H9 (cell line): ENCODE measurements around the gene KRTAP5-1. TPM values are rescaled to one million over a fixed set of nuclear protein-coding genes. Genes with fewer than 3 reads are reported as not detected.

Experiments used
- DNase-seq: peaks from one replicate; pipeline ENCODE4 v3.0.0-alpha.2; 2017
- H2AFZ ChIP-seq: one replicate; pipeline ENCODE4 v1.6.1; 2013; ENCODE audit warnings: mild to moderate bottlenecking, low read length, control low read depth, moderate library complexity
- H2AK5ac ChIP-seq: 2 replicates; pipeline ENCODE4 v1.6.1; 2013; ENCODE audit warnings: low read length, control low read depth, mixed read lengths; ENCODE audit not compliant: insufficient read length
- H2BK120ac ChIP-seq: one replicate; pipeline ENCODE4 v1.6.1; 2013; ENCODE audit warnings: low read depth, mild to moderate bottlenecking, low read length, control low read depth, inconsistent platforms; ENCODE audit not compliant: poor library complexity, severe bottlenecking
- H2BK12ac ChIP-seq: 2 replicates; pipeline ENCODE4 v1.6.1; 2013; ENCODE audit warnings: low read length, control low read depth, mixed read lengths, low read depth; ENCODE audit not compliant: insufficient read length
- H2BK15ac ChIP-seq: 2 replicates; pipeline ENCODE4 v1.6.1; 2013; ENCODE audit warnings: low read depth, low read length, control low read depth
- H2BK20ac ChIP-seq: one replicate; pipeline ENCODE4 v1.6.1; 2013; ENCODE audit warnings: low read depth, mild to moderate bottlenecking, low read length, control low read depth, inconsistent platforms; ENCODE audit not compliant: poor library complexity, severe bottlenecking
- H2BK5ac ChIP-seq: 2 replicates; pipeline ENCODE4 v1.6.1; 2013; ENCODE audit warnings: low read length, control low read depth, mixed read lengths; ENCODE audit not compliant: insufficient read length
- H3K14ac ChIP-seq: 2 replicates; pipeline ENCODE4 v1.6.1; 2013; ENCODE audit warnings: low read length, control low read depth; ENCODE audit not compliant: insufficient read depth
- H3K18ac ChIP-seq: 2 replicates; pipeline ENCODE4 v1.6.1; 2013; ENCODE audit warnings: low read depth, mild to moderate bottlenecking, mixed read lengths, low read length, control low read depth; ENCODE audit not compliant: insufficient read length
- H3K23ac ChIP-seq: 2 replicates; pipeline ENCODE4 v1.6.1; 2013; ENCODE audit warnings: low read length, control low read depth, mixed read lengths, low read depth; ENCODE audit not compliant: insufficient read length
- H3K23me2 ChIP-seq: 2 replicates; pipeline ENCODE4 v1.6.1; 2013; ENCODE audit warnings: low read depth, mild to moderate bottlenecking, mixed read lengths, low read length, control low read depth; ENCODE audit not compliant: insufficient read length, poor library complexity, severe bottlenecking
- H3K27ac ChIP-seq: 2 replicates; pipeline ENCODE4 v1.5.1; 2013; ENCODE audit warnings: low read length, control low read depth, mixed read lengths, low read depth; ENCODE audit not compliant: insufficient read length
- H3K27me3 ChIP-seq: 2 replicates; pipeline ENCODE4 v1.6.1; 2013; ENCODE audit warnings: low read length, control low read depth, inconsistent platforms; ENCODE audit not compliant: insufficient read depth
- H3K4ac ChIP-seq: 2 replicates; pipeline ENCODE4 v1.6.1; 2013; ENCODE audit warnings: low read depth, mild to moderate bottlenecking, control low read depth, inconsistent platforms, low read length, moderate library complexity
- H3K4me1 ChIP-seq: 2 replicates; pipeline ENCODE4 v1.6.1; 2013; ENCODE audit warnings: low read length, control low read depth, inconsistent platforms; ENCODE audit not compliant: insufficient read depth
- H3K4me2 ChIP-seq: 2 replicates; pipeline ENCODE4 v1.6.1; 2013; ENCODE audit warnings: low read length, control low read depth, mixed read lengths; ENCODE audit not compliant: insufficient read length, insufficient read depth
- H3K56ac ChIP-seq: 2 replicates; pipeline ENCODE4 v1.6.1; 2013; ENCODE audit warnings: low read depth, mild to moderate bottlenecking, mixed read lengths, low read length, control low read depth; ENCODE audit not compliant: insufficient read length
- H3K79me1 ChIP-seq: 2 replicates; pipeline ENCODE4 v1.6.1; 2013; ENCODE audit warnings: low read depth, mild to moderate bottlenecking, moderate library complexity, low read length, control low read depth, inconsistent platforms; ENCODE audit not compliant: insufficient read depth, poor library complexity, severe bottlenecking
- H3K79me2 ChIP-seq: 2 replicates; pipeline ENCODE4 v1.6.1; 2013; ENCODE audit warnings: low read length, control low read depth, inconsistent platforms; ENCODE audit not compliant: insufficient read depth
- H3K9ac ChIP-seq: 2 replicates; pipeline ENCODE4 v1.6.1; 2013; ENCODE audit warnings: low read length, control low read depth, mixed read lengths; ENCODE audit not compliant: insufficient read length; ENCODE audit errors: extremely low read depth
- H3K9me3 ChIP-seq: one replicate; pipeline ENCODE4 v1.6.1; 2013; ENCODE audit warnings: low read depth, low read length, inconsistent platforms; ENCODE audit not compliant: control insufficient read depth
- H3T11ph ChIP-seq: one replicate; pipeline ENCODE4 v1.6.1; 2013; ENCODE audit warnings: mild to moderate bottlenecking, low read length, control low read depth, inconsistent platforms
- H4K20me1 ChIP-seq: one replicate; pipeline ENCODE4 v1.6.1; 2013; ENCODE audit not compliant: control insufficient read depth, insufficient read length, insufficient read depth
- H4K5ac ChIP-seq: 2 replicates; pipeline ENCODE4 v1.6.1; 2013; ENCODE audit warnings: low read depth, mild to moderate bottlenecking, mixed read lengths, low read length, control low read depth; ENCODE audit not compliant: insufficient read length
- H4K8ac ChIP-seq: replicated peaks from 2 replicates; pipeline ENCODE4 v1.6.1; 2013; ENCODE audit warnings: low read length, control low read depth, mixed read lengths, low read depth; ENCODE audit not compliant: insufficient read length
- H4K91ac ChIP-seq: 2 replicates; pipeline ENCODE4 v1.6.1; 2013; ENCODE audit warnings: low read depth, mild to moderate bottlenecking, moderate library complexity, mixed read lengths, low read length, control low read depth; ENCODE audit not compliant: insufficient read length
- H3K27ac Mint-ChIP-seq, 3 experiments: 2 replicates in 2 of 3; 3 replicates in 1 of 3; pipeline ENCODE4 v1.8.0; 2020 to 2021; ENCODE audit warnings: mixed read lengths in 3 of 3, mild to moderate bottlenecking in 1 of 3, moderate library complexity in 1 of 3
- H3K27me3 Mint-ChIP-seq: 2 replicates; pipeline ENCODE4 v1.8.0; 2021; ENCODE audit warnings: low read depth, mild to moderate bottlenecking, moderate library complexity, mixed read lengths
- H3K36me3 Mint-ChIP-seq, 3 experiments: 2 replicates in 2 of 3; 3 replicates in 1 of 3; pipeline ENCODE4 v1.8.0; 2020 to 2021; ENCODE audit warnings: low read depth in 3 of 3, mixed read lengths in 3 of 3; ENCODE audit not compliant: insufficient read depth in 1 of 3
- H3K4me1 Mint-ChIP-seq, 2 experiments: 2 replicates each; pipeline ENCODE4 v1.8.0; 2020; ENCODE audit warnings: mixed read lengths in 2 of 2
- H3K4me3 Mint-ChIP-seq, 2 experiments: 2 replicates in 1 of 2; 3 replicates in 1 of 2; pipeline ENCODE4 v1.8.0; 2020 to 2021; ENCODE audit warnings: mild to moderate bottlenecking in 2 of 2, mixed read lengths in 2 of 2, moderate library complexity in 1 of 2
- H3K9me3 Mint-ChIP-seq, 2 experiments: 2 replicates in 1 of 2; 3 replicates in 1 of 2; pipeline ENCODE4 v1.8.0; 2020; ENCODE audit warnings: mild to moderate bottlenecking in 2 of 2, mixed read lengths in 2 of 2, moderate library complexity in 1 of 2
- WGBS: extraction: QIAGEN DNeasy Blood & Tissue Kit; methylation state at CpG from one replicate; pipeline ENCODE4 v1.1.7; 2013; ENCODE audit warnings: missing lambda C conversion rate, low lambda C conversion rate, mixed read lengths; ENCODE audit not compliant: insufficient read length; ENCODE audit errors: extremely low coverage; 5-methylcytosine and 5-hydroxymethylcytosine counted together
- total RNA-seq: library from RNA; stranded (reverse); gene quantifications from 2 replicates; pipeline ENCODE4 v1.2.1, GENCODE V29; 2021
- TF ChIP-seq, protein P1 (sequence below): fragments of 200-600 bp; sonication (generic); conservative IDR thresholded peaks from 3 replicates; pipeline ENCODE4 v1.8.0; 2021; ENCODE audit warnings: antibody characterized with exemption, mild to moderate bottlenecking

Gene KRTAP5-1
- total RNA-seq, 1 experiment from 2014 or later = not detected

DNA sequence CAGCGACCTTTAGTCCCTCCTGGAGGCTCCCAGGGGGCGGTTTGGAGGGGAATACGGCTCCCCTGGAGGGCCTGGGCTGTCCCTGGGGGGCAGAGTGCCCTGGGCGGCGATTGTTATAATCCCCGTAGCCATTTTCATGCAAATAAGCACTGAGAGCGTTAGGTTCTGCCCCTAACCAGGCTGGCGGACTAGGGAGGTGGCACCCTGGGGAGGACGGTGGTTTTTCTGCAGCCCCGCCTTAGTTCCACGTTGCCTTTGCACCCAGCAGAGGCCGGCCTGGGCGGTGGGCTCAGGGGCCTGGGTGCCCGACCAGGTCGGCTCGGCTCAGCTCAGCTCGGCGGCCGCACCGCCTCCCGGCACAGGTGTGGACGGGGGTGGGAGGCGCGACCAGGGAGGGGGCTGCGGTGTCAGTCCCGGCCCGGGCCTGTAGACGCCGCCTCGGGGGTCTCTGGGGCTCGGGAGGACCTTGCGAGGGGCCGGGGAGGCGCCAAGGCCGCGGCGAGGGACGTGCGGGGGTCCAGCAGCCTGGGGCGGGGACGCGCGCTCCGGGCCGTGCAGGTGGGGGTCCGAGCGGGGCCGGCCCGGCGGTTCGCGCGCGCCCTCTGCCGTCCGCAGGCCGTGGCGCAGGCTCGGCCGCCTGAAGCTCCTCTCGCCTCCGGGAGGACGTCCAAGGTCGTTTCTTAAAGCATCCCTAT is 10.7 kb downstream of the KRTAP5-1 start:
- no peak overlapping the region for H3K9ac ChIP-seq
- no peak overlapping the region for H3K27ac ChIP-seq
- peaks cover 19% of the 10 kb centered on the region for H3K27me3 ChIP-seq

More for the DNA sequence above, 10.7 kb downstream of the KRTAP5-1 start:
- no CpG with 5 or more reads among the region's 64 CpGs for WGBS
- Histone ChIP-seq H4K20me1 (no peaks in the 10 kb centered on the region), H3K18ac (no peak overlapping the region), H4K5ac (no peak overlapping the region), H2BK5ac (no peak overlapping the region), H3K14ac (no peak overlapping the region), H2BK12ac (no peak overlapping the region), H2AFZ (no peak overlapping the region), H3K23me2 (peaks cover 22% of the 10 kb centered on the region), H3K9me3 (no peaks in the 10 kb centered on the region), H2BK15ac (no peak overlapping the region), H3T11ph (no peak overlapping the region), H3K4me2 (peak overlapping the region; percentile 54), H3K4ac (no peak overlapping the region), H3K79me2 (no peaks in the 10 kb centered on the region), H3K23ac (no peak overlapping the region), H2BK20ac (no peak overlapping the region), H3K4me1 (no peaks in the 10 kb centered on the region), H4K8ac (no peak overlapping the region), H3K79me1 (no peaks in the 10 kb centered on the region), H2BK120ac (no peak overlapping the region), H2AK5ac (no peak overlapping the region), H3K56ac (no peak overlapping the region), H4K91ac (no peak overlapping the region)
- Mint-ChIP-seq H3K4me3 (peak overlapping the region; percentile 32 to 62; a peak in 3 of 5 replicates), H3K4me1 (peaks cover 8 to 20% of the 10 kb centered on the region in 2 experiments; a peak in 3 of 4 replicates), H3K27ac (no peak overlapping the region), H3K9me3 (peaks cover 8 to 9% of the 10 kb centered on the region in 2 experiments), H3K27me3 (peaks cover 78% of the 10 kb centered on the region), H3K36me3 (peaks cover 0 to 4% (median 0%) of the 10 kb centered on the region in 3 experiments; a peak in 3 of 7 replicates)
- DNase-seq = peak; percentile 63
- TF ChIP-seq, protein P1, sequence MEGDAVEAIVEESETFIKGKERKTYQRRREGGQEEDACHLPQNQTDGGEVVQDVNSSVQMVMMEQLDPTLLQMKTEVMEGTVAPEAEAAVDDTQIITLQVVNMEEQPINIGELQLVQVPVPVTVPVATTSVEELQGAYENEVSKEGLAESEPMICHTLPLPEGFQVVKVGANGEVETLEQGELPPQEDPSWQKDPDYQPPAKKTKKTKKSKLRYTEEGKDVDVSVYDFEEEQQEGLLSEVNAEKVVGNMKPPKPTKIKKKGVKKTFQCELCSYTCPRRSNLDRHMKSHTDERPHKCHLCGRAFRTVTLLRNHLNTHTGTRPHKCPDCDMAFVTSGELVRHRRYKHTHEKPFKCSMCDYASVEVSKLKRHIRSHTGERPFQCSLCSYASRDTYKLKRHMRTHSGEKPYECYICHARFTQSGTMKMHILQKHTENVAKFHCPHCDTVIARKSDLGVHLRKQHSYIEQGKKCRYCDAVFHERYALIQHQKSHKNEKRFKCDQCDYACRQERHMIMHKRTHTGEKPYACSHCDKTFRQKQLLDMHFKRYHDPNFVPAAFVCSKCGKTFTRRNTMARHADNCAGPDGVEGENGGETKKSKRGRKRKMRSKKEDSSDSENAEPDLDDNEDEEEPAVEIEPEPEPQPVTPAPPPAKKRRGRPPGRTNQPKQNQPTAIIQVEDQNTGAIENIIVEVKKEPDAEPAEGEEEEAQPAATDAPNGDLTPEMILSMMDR = peak; percentile 78
